GM06990 (cell line): ENCODE measurements around the gene HIRIP3.
"Not testable (repeated sequence)": the region's sequence is repeated elsewhere in the genome, so short reads cannot be mapped to it uniquely, and the experiment has no call there.

Experiments used
- DNase-seq: peaks from one replicate; pipeline ENCODE4 v3.0.0-alpha.2; 2011; ENCODE audit not compliant: insufficient read length; ENCODE audit errors: extremely low read depth
- H3K27me3 ChIP-seq: replicated peaks from 2 replicates; pipeline ENCODE4 v1.6.0; 2011; ENCODE audit warnings: low read length; ENCODE audit not compliant: control insufficient read depth, insufficient read depth
- H3K36me3 ChIP-seq: 2 replicates; pipeline ENCODE4 v1.5.1; 2011; ENCODE audit warnings: low read length; ENCODE audit not compliant: control insufficient read depth, insufficient read depth
- H3K4me3 ChIP-seq: replicated peaks from 2 replicates; pipeline ENCODE4 v1.5.1; 2011; ENCODE audit warnings: low read depth, mild to moderate bottlenecking, control low read depth, low read length
- CTCF ChIP-seq: IDR thresholded peaks from 2 replicates; pipeline ENCODE4 v1.5.1; 2011; ENCODE audit warnings: low read length, control low read depth, mild to moderate bottlenecking, inconsistent platforms; ENCODE audit not compliant: insufficient read depth, poor library complexity, severe bottlenecking

The HIRIP3 gene

DNA sequence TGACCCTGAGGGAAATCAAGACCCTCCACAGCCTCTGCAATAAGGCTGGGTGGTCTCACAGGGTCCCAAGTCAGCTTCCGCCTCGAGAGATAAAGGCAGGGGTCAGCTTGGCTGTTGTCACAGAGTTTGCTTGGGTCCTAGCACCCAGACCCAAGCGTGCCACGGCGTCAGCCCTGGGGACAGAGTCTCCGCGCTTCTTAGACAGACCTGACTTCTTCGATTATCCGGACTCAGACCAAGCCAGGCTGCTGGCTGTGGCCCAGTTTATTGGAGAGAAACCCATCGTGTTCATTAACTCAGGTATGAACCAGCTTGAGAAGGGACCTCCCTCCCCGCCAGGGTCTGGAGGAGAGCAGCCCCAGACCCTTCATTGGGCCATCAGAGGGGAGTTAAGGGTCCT lies 28.2 kb upstream of the HIRIP3 start:
- H3K27me3 ChIP-seq = no peaks in the 10 kb centered on the region; the same call in none of the 2 replicates
- TF ChIP-seq CTCF = no peak
- DNase-seq = no peak
- no peaks in the 10 kb centered on the region for H3K36me3 ChIP-seq
- H3K4me3 ChIP-seq = no peak overlapping the region

DNA sequence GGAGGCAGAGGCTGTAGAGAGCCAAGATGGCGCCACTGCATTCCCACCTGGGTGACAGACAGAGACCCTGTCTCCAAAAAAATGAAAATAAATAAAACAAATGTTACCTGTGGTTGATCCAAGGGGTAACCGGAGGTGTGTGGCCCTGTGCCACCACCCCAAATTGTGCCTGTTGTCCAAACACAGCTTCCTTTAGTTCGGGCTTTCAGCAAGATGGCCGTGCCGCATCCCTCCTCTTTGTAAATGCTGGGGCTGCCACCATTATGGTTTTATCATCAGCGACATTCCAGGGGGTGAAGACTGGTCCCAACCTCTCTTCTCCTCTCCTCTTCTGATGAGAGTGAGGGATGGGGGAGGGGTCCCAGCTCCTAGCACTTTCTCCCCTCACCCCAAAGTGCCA lies 27.5 kb upstream of the HIRIP3 start, which contains the start of gene C16orf92:
C16orf92 (plus strand) TSS at position 312 of the 400 bp plus-strand sequence. CDS start 143 bp downstream, outside the sequence.
- no peaks in the 10 kb centered on the region; the same call in none of the 2 replicates for H3K27me3 ChIP-seq
- TF ChIP-seq CTCF = no peak
- no peak within 1 kb of the TSS for H3K4me3 ChIP-seq
- H3K36me3 ChIP-seq = no peaks in the 10 kb centered on the region
- no peak for DNase-seq

- Histone ChIP-seq H3K36me3 (no peaks in the 10 kb centered on the region), H3K27me3 (no peaks in the 10 kb centered on the region; the same call in 1 of the 2 replicates), H3K4me3 (no peak overlapping the region)
- TF ChIP-seq CTCF = no peak
- DNase-seq = no peak
Measured at GRCh38 chr16:30018731-30019158, 23.3 kb upstream of the HIRIP3 start.

DNA sequence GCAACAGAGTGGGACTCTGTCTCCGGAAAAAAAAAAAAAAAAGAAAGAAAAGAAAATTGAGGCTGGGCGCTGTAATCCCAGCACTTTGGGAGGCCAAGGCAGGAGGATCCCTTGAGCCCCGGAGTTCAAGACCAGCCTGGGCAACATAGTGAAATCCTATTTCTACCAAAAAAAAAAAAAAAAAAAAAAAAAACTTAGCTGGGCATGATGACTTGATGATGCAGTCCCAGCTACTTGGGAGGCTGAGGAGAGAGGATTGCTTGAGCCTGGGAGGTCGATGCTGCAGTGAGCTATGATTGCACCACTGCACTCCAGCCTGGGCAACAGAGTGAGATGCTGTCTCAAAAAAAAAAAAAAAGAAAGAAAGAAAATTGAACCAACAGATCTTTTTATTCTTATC lies 22.5 kb upstream of the HIRIP3 start:
- H3K4me3 ChIP-seq, H3K27me3 ChIP-seq, H3K36me3 ChIP-seq, DNase-seq: not testable (repeated sequence)

- Histone ChIP-seq H3K4me3 (no peak overlapping the region), H3K27me3 (no peaks in the 10 kb centered on the region; the same call in 1 of the 2 replicates), H3K36me3 (no peaks in the 10 kb centered on the region)
- no peak for DNase-seq
- no peak for TF ChIP-seq CTCF
Measured at GRCh38 chr16:30017277-30017656, 21.9 kb upstream of the HIRIP3 start.

DNA sequence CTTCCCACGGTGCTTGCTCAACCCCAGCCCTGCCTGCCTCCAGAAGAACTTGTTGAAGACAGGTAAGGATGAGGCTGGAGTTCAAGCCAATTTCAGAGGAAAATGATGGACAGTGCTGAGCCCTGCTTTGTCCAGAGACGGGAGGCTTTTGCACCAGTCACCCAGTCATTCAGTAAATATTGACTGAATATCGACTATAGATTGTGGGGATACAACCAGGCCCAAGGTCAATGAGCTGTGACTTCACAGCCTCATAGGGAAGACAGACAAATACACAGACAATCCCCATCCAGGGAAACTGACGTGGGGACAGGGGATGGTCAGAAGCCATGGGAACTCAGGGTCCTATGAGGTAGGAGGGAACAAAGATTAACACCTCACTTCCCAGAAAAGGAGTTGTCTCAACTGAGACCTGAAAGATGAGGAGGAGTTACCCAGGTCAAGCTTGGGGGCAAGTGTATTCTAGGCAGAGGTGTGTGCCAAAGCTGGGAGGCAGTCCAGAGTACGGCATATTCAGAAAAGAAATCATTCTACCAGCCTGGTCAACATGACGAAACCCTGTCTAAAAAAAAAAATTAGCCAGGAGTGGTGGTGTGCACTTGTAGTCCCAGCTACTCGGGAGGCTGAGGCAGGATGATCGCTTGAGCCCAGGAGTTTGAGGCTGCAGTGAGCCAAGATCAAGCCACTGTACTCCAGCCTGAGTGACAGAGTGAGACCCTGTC lies 21.3 kb upstream of the HIRIP3 start:
- H3K36me3 ChIP-seq = no peaks in the 10 kb centered on the region

DNA sequence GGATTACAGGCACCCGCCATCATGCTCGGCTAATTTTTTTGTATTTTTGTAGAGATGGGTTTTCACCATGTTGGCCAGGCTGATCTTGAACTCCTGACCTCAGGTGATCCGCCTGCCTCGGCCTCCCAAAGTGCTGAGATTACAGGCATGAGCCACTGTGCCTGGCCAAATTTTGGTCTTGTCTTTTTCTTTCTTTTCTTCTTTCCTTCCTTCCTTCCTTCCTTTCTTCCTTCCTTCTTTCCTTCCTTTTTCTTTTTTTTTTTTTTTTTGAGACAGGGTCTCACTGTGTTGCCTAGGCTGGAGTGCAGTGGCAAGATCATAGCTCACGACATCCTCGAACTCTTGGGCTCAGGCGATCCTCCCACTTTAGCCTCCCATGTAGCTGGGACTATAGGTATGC lies 20.0 kb upstream of the HIRIP3 start:
- H3K4me3 ChIP-seq, H3K36me3 ChIP-seq, DNase-seq, H3K27me3 ChIP-seq: not testable (repeated sequence)

More for the DNA sequence above, 21.3 kb upstream of the HIRIP3 start:
- TF ChIP-seq CTCF = no peak
- Histone ChIP-seq H3K4me3 (no peak overlapping the region), H3K27me3 (no peaks in the 10 kb centered on the region; the same call in 1 of the 2 replicates)
- no peak for DNase-seq

DNA sequence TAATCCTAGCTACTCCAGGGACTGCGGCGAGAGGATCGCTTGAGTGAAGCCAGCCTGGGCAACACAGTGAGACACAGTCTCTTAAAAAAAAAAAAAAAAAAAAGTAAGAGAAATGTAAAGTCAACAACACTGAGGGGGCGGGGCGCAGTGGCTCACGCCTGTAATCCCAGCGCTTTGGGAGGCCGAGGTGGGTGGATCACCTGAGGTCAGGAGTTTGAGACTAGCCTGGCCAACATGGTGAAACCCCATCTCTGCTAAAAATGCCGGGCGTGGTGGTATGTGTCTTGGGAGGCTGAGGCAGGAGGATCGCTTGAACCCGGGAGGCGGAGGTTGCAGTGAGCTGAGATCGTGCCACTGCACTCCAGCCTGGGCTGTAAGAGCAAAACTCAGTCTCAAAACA lies 17.2 kb upstream of the HIRIP3 start:
- H3K36me3 ChIP-seq, DNase-seq, H3K4me3 ChIP-seq, H3K27me3 ChIP-seq: not testable (repeated sequence)
